ENCODE results near the gene RPL41. TPM values are rescaled to one million over a fixed set of nuclear protein-coding genes. Genes with fewer than 3 reads are reported as not detected.

The RPL41 gene
- total RNA-seq, 1 experiment from 2014 or later = 4,637 TPM

- H2BK120ac ChIP-seq (ENCODE audit: low read depth, low read length, poor library complexity, severe bottlenecking) = no peak overlapping the region
- H3K79me2 ChIP-seq (ENCODE audit: insufficient read depth, low read length) = no peaks in the 10 kb centered on the region
- H3K4ac ChIP-seq (ENCODE audit: low read depth, low read length) = no peak overlapping the region
- no peak overlapping the region for H2AK5ac ChIP-seq (ENCODE audit: insufficient read length, low read length)
- no peak overlapping the region for H3K23ac ChIP-seq (ENCODE audit: insufficient read length, low read depth, low read length)
- no peaks in the 10 kb centered on the region for H3K27me3 Mint-ChIP-seq (ENCODE audit: low read depth)
- no peak overlapping the region for H4K91ac ChIP-seq (ENCODE audit: insufficient read length, low read depth, low read length)
- H2BK5ac ChIP-seq (ENCODE audit: insufficient read length, low read length) = no peak overlapping the region
- no peak overlapping the region for H4K8ac ChIP-seq (replicated peaks; ENCODE audit: insufficient read length, low read depth, low read length)
- no peak overlapping the region for H2BK15ac ChIP-seq (ENCODE audit: low read depth, low read length)
- no peak overlapping the region for H3K9ac ChIP-seq (ENCODE audit: extremely low read depth, insufficient read length, low read length)
- no peak overlapping the region for H3T11ph ChIP-seq (ENCODE audit: low read length)
- no peak overlapping the region for H2BK20ac ChIP-seq (ENCODE audit: low read depth, low read length, poor library complexity, severe bottlenecking)
- H4K5ac ChIP-seq (ENCODE audit: insufficient read length, low read depth, low read length) = no peak overlapping the region
- H3K4me1 Mint-ChIP-seq = no peaks in the 10 kb centered on the region
- H2BK12ac ChIP-seq (ENCODE audit: insufficient read length, low read depth, low read length) = no peak overlapping the region
- peak overlapping the region in 2 of 3 experiments; percentile 8 to 22; a peak in 1 of 7 replicates for H3K27ac Mint-ChIP-seq
- no peaks in the 10 kb centered on the region for H3K9me3 ChIP-seq (ENCODE audit: control insufficient read depth, low read depth, low read length)
- DNase-seq = no peak
- H3K23me2 ChIP-seq (ENCODE audit: insufficient read length, low read depth, low read length, poor library complexity, severe bottlenecking) = no peaks in the 10 kb centered on the region
- no peak overlapping the region for H3K56ac ChIP-seq (ENCODE audit: insufficient read length, low read depth, low read length)
- no CpG with 5 or more reads among the region's 4 CpGs for WGBS (ENCODE audit: extremely low coverage, insufficient read length, low lambda C conversion rate)
- H3K14ac ChIP-seq (ENCODE audit: insufficient read depth, low read length) = no peak overlapping the region
- no peaks in the 10 kb centered on the region for H3K79me1 ChIP-seq (ENCODE audit: insufficient read depth, low read depth, low read length, poor library complexity, severe bottlenecking)
- H3K18ac ChIP-seq (ENCODE audit: insufficient read length, low read depth, low read length) = no peak overlapping the region
- no peaks in the 10 kb centered on the region for H3K27me3 ChIP-seq (ENCODE audit: insufficient read depth, low read length)
- no peak overlapping the region; a peak in 1 of 5 replicates for H3K4me3 Mint-ChIP-seq
- H3K27ac ChIP-seq (ENCODE audit: insufficient read length, low read depth, low read length) = no peak overlapping the region
- no peak overlapping the region for H2AFZ ChIP-seq (ENCODE audit: low read length)
- no peaks in the 10 kb centered on the region for H4K20me1 ChIP-seq (ENCODE audit: control insufficient read depth, insufficient read depth, insufficient read length)
- no peak for TF ChIP-seq CTCF (conservative IDR thresholded peaks at IDR 0.05)
- H3K36me3 Mint-ChIP-seq (ENCODE audit: insufficient read depth in 1 of 3, low read depth in 3 of 3) = peaks cover 42 to 71% (median 68%) of the 10 kb centered on the region in 3 experiments
- H3K9me3 Mint-ChIP-seq = no peaks in the 10 kb centered on the region; a peak in 2 of 5 replicates
- H3K4me1 ChIP-seq (ENCODE audit: insufficient read depth, low read length) = no peaks in the 10 kb centered on the region
- H3K4me2 ChIP-seq (ENCODE audit: insufficient read depth, insufficient read length, low read length) = no peak overlapping the region
Observed at GRCh38 chr12:56143217-56143616, 26.8 kb downstream of the RPL41 start.
